HEK293T (cell line): Measurements from ENCODE around the gene CDK14.

Source experiments
- ARNT ChIP-seq: fragments of 450-650 bp; IDR thresholded peaks from 2 replicates; pipeline ENCODE4 v1.6.1; 2017; ENCODE audit warnings: mild to moderate bottlenecking
- BHLHE40 ChIP-seq: fragments of 450-650 bp; IDR thresholded peaks from 2 replicates; pipeline ENCODE4 v1.6.1; 2016; ENCODE audit warnings: mild to moderate bottlenecking, moderate library complexity, borderline replicate concordance
- ELF4 ChIP-seq: fragments of 450-650 bp; IDR thresholded peaks from 2 replicates; pipeline ENCODE4 v1.6.1; 2017; ENCODE audit warnings: antibody characterized with exemption
- FOXK2 ChIP-seq: fragments of 450-650 bp; IDR thresholded peaks from 2 replicates; pipeline ENCODE4 v1.6.1; 2016; ENCODE audit warnings: mild to moderate bottlenecking
- FOXM1 ChIP-seq: fragments of 450-650 bp; IDR thresholded peaks from 2 replicates; pipeline ENCODE4 v1.6.1; 2017; ENCODE audit warnings: mild to moderate bottlenecking, borderline replicate concordance
- HDGF ChIP-seq: fragments of 450-650 bp; IDR thresholded peaks from 2 replicates; pipeline ENCODE4 v1.6.1; 2017; ENCODE audit warnings: antibody characterized with exemption, borderline replicate concordance
- LEF1 ChIP-seq: fragments of 450-650 bp; IDR thresholded peaks from 2 replicates; pipeline ENCODE4 v1.6.1; 2017; ENCODE audit warnings: mild to moderate bottlenecking, borderline replicate concordance
- NFRKB ChIP-seq: fragments of 450-650 bp; IDR thresholded peaks from 2 replicates; pipeline ENCODE4 v1.6.1; 2016; ENCODE audit warnings: mild to moderate bottlenecking, moderate library complexity
- SP1 ChIP-seq: fragments of 450-650 bp; IDR thresholded peaks from 2 replicates; pipeline ENCODE4 v1.6.1; 2017
- SUZ12 ChIP-seq: fragments of 450-650 bp; IDR thresholded peaks from 2 replicates; pipeline ENCODE4 v1.6.1; 2016; ENCODE audit warnings: mild to moderate bottlenecking
- TARDBP ChIP-seq: fragments of 450-650 bp; IDR thresholded peaks from 2 replicates; pipeline ENCODE4 v1.6.1; 2016
- ZNF384 ChIP-seq: fragments of 450-650 bp; IDR thresholded peaks from 2 replicates; pipeline ENCODE4 v1.6.1; 2016

DNA sequence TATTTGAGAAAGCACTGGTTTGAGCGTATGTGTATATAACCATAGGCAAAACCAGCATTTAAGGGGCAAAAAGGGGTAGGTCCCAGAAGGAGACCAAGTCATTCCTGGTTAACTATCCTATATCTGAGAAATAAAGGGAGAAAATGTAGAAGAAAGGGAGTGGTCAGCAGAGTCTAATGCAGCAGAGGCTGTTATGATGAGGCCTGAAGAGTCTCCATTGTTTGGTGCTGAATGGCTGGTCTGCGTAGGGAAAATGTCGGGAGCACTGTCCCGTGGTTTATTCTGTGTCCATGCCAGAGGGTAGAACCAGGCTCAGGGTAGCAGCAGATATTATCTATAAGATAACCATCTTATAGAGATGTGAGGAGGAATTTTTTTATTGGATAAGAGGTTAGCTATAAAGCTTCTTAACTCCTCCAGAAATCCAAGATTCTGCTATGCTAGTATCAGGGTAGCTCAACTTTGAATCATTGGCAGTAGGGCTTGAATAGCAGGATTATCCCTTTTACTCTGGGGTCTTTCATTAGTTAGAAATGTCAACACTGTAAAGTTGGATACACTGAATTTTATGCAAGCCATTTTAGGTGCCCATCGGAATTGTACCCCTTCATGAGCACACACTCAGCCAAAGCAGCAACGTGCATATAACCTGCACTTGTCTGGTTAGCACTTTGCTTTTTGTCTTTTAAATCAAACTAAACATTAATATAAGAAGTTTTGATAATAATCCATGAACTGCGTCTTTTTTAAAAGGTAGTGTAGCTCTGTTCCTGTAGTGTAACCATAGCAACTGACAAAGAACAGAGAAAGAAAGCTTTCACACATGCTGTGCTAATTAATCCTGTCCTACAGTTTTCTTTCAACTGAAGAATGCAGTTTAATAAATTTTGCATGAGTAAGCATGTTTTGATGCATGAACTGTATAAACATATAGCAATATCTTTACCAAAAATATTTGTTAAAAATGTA is 356.1 kb downstream of the CDK14 start:
- TF ChIP-seq TARDBP (no peak), ARNT (no peak), FOXM1 (no peak), SP1 (no peak), LEF1 (no peak), FOXK2 (no peak), HDGF (no peak), SUZ12 (no peak), BHLHE40 (no peak), NFRKB (no peak), ELF4 (no peak), ZNF384 (no peak)
